Amygdala (tissue), 56 donors: ENCODE data around the gene MBD2.
"Not testable (repeated sequence)": the region's sequence is repeated elsewhere in the genome, so short reads cannot be mapped to it uniquely, and the experiment has no call there.

Experiments
- DNase-seq, 56 donors: peaks; one replicate each; lab custom pipeline; 2025; lab: John Stamatoyannopoulos, UW

MBD2 gene

DNA sequence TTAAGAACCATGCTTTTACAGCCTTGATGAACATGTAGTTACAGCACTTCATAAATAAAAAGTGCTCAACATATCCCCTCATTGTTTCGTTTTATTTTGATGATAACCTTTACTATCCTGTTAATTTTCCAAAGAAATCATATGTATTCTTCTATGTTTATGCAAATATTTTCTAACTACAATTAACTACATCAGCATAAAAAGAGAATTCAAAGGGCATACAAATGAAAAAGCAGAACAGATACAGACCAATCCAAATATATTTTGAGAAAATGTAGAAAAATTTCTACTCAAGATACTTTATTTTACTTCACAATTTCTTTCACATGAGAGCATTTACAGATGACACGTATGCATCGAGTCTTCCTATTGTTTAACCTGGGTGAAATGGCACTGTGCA lies 69.1 kb downstream of the MBD2 start:
- no peak for DNase-seq

DNA sequence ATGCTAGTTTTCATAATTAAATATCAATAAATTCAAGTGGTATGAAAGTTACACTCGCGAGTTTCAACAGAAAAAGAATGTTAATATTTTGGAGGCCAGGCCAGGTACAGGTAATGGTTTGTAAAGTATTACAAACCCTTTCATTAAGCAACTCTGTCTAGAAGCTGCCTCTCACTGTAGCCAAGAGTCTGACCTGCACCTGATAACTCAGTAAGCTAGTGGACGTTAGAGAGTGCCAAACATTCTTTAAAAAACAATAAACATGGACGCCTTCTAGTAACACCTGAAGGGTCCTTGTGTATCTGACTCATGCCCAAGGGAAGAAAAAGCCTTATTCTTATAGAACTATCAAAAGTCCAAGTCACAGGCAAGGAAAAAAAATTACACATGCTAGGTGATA lies 70.2 kb downstream of the MBD2 start:
- DNase-seq = no peak

DNA sequence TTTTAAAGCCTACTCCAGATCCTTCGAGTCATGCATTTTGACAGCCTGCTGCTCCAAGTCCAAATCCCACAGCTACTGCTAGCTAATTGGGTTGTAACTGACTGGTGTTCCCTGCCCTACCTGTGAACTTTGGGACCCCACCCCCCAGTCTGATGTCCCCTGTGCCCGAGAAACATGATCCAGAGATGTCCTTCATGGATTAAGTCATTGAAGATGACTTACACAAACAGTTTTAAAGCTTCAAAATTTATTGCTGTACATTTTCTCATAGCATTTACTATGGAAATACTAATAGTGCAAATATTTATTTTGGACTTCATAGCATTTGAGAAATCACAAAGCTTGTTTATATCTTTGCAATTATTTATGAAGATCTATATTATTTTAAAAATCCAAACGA lies 73.1 kb downstream of the MBD2 start:
- no peak for DNase-seq

DNA sequence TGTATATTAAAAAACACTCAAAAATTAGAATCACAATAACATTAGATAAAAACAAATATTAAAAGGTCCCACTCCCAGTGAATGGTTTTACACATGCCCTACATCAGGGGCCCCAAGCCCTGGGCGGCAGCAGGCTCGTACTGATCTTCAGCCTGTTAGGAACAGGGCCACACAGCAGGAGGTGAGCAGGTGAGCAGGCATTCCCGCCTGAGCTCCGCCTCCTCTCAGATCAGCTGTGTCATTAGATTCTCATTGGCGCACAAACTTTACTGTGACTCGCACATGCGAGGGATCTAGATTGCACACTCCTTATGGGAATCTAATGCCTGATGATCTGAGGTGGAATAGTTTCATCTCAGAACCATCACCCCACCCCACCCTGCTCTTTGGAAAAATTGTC lies 74.2 kb downstream of the MBD2 start:
- DNase-seq = no peak

DNA sequence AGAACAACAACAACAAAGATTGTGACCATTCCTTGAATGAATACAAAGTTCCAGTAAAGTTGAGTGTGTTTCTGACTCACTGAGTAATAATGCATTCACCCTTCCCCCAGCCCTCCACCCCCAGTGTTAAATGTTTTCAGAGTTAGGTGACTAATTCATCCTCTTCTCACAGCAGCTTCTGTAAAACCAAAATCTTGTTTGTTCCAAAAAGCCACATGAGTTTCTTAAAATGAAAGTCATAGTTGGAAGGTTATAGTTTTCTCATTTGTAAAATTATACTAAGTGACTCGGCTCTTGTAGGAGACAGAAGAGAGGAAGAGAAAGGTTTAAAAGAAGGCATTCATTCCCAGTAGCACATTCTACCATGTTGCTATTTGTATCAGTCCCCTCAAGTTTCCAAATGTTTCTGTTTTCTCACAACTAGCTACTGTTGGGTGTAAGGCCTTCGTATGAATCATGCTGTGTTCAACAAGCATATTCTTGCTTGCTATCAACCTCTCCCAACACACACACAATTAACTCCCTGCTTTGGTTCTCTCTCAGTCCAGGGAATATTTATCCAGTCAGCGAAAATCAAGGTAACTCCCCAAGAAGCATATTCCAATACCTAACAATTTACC lies 75.3 kb downstream of the MBD2 start:
- no peak for DNase-seq

DNA sequence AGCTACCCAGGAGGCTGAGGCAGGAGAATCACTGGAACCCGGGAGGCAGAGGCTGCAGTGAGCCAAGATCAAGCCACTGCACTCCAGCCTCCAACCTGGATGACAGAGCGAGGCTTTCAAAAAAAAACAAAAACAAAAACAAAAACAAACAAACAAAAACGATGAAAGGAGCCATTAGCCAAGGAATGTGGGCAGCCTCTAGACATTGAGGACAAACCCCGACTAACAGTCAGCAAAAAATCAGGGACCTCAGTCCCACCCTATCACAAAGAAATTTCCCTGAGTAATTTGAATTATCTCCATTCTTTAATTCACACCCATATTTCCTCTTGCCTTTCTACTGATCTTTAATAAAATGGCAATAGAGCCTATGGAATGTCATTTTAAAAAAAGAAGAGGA lies 75.8 kb downstream of the MBD2 start:
- DNase-seq = no peak

DNA sequence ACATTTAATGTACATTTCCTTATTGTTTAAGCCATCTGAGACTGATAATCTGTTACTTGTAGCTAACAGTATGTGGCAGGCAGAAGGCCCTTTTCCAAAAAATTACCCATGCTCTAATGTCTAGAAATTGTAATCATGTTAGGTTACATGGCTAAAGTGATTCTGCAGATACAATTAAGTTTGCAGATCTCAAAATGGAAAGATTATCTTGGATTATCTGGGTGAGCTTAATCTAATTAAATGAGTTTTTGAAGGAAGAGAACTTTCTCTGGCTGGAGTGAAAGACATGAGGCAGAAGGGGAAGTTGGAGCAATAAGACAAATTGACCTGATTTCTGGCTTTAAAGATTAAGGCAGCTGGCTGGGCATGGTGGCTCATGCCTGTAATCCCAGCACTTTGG lies 76.3 kb downstream of the MBD2 start:
- DNase-seq = no peak

DNA sequence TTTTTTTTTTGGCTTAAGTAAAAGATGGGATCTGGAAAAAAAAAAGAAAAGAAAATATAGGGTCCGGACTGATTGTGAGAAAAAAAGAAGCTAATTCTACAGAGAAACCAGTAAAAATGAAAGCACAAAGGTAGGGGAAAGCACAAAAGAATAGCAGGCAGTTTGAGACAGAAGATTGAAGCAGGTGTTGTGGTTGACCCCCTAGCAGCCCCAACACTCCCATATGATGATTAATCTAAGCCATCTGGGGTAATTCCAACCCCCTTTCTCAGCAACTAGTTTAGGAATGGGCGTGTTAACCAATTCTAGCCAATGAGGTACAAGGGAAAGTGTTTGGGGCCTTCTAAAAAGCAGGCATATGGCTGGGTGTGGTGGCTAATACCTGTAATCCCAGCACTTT lies 77.0 kb downstream of the MBD2 start:
- no peak for DNase-seq

DNA sequence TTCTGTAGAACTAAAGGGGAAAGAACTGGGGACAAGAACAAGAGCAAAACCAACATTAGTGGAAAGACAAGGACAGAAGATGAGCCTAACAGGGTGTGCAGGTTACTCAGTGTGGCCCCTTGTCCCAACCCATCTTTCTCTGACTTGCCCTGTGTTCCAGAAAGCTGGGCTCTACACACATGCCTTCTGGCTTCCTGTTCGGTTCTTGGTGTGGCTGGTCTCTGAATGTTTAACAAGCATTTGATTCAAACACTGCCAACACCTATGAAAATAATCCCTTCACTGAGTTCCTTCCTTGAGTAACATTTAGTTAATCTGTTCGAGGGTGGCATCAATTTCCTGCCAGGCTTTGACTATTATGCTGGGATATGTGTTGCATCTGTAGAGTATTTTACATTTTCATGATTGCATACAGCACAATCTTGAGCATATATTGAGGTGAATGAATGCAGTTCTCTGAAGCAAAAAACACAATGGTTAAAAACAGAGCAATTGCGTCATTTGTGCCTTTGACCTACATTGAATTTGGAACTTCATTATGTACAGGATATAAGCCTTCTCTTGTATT lies 83.3 kb downstream of the MBD2 start:
- no peak for DNase-seq

DNA sequence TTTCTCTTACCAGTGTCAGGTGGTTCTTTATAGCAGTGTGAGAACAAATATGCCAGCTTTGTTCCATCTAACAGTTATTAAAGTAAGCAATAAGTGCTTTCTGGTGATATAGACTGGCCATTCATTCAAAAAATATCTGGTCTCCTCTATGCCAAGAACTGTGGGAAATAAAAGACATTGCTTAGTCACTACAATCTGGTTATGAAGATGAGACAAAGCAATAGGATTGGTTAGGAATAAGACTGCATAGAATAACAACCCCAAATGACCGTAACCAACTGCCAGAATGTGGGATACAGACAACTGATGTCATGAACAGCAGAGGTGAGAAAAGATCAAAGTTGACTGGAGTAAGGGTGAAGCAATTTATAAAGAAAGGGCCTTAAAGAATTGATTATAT lies 83.8 kb downstream of the MBD2 start:
- no peak for DNase-seq

DNA sequence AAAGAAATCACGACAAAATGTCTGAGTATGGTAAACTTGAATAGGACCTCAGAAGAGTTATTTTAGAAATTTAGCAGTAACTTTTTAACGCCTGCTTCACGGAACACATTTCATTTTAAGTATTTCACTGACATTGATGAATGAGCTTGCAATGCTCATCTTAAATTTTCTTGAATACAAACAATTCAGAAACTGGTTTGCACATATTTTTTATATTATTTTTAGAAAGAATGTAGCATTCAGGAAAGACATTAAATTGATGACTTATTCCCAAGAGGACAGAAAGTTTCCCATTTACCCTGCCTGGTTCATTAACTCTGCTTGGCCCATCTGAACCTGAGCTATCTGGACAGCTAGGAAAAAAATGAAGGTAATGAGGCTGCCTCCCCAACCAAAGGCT lies 89.3 kb downstream of the MBD2 start:
- no peak for DNase-seq

DNA sequence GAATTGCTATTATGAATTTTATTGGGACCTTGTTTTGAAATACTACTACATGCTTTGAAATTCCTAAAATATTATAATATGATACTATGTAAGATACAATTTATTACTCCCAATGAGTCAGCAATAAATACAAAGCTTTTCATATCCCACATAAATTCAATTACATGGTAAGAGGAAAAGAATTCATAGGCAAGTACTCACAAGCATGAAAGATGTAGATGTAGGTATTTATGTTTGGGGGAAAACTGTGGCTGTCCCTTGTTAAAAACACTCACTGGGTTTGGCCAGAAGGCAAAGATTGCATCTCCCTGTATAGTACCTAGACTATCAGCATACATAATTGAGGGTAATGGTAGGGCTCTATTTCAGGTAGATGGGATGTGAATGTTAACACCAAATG lies 90.4 kb downstream of the MBD2 start:
- DNase-seq = no peak

DNA sequence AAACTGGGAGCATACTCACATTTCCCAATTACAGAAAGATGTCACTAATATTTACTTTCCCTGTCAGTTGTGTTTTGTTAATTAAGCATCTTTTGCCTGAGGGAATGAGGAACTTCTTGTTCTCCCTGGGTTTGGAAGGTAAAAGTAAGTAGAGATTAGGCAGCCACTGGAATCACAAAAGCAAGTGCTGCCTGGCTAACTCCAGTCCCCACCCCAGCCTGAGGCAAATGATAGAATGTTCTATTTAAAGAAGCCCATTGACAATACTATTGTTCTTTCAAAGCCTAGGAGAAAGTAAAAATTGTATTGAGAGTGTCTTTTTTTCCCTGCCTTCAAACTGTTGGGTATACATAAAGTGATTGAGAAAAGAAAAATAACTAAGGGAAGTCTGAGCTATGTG lies 93.8 kb downstream of the MBD2 start:
- no peak for DNase-seq

DNA sequence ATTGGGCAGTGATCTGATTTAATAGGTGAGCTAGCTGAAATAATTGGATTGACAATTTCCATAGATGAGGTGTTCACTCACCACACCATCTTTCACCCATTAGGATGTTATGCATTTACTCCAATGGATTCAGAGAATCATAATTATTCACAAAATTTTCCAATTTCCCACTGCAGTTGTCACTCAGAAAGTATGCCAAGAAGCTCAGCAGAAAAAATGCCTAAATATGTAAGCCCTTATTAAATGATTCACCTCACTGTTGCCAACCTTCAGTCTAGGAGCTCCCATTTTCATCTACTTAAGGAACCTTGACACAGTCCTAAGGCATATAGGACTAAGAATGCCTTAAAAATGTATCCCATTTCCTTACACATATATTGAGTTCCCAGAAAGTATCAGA lies 94.3 kb downstream of the MBD2 start:
- DNase-seq = no peak

DNA sequence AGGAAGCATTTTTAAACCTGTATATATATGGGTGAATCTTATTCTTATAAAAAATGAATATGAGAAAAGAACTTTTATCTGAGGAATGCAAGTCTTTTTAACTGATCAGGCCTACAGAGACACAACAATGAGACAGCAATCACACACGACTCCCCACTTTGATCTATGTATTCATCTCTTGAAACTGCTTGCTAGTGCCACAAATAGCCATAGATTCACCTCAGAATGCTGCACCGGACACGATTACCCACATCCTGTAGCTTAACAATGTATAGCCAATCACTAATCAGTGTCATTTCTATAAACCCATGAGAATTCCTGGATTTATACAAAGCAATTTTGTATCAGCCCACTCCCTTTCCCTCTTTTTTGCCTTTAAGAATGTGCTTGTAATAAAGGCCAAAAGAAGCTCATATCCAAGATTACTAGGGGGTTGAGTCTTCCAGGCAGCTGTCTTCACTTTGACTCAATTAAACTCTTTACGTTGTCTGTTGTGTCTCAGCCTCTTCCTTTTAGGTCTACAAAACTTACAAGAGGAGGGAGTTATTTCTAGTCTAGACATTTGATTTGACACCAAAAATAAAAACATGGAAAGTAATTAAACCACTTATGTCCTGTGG lies 94.9 kb downstream of the MBD2 start:
- no peak for DNase-seq

DNA sequence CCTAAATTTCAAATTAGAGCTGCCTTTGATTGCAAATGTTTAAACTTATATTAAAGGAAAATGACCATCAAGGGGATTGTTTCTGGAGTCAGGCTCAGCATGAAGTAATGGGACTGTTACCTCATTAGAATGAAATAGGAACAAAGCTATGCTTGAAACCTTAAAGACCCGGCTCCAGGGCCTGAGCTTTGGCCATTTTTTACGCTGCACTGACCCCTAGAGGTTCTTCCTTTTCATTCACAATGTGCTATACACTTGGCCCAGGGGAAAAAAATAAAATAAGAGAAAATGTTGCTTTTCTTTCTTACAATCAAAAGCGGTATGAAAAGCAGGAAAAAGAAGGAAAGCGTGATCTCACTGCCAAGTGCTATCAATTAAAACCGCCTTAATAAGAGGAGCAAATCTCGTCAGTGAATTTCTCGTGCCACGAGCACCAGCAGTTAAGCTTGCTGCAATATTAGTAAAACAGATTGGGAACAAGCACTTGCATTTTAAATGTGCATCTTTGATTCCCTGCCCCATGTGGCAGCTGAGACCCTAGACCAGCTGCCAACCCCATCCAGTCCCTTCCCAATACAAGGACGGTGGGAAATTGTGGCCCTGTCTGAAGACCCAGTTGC lies 96.6 kb downstream of the MBD2 start:
- peak in 25 of 56 donors; percentile 1 to 70 (median 17) for DNase-seq

DNA sequence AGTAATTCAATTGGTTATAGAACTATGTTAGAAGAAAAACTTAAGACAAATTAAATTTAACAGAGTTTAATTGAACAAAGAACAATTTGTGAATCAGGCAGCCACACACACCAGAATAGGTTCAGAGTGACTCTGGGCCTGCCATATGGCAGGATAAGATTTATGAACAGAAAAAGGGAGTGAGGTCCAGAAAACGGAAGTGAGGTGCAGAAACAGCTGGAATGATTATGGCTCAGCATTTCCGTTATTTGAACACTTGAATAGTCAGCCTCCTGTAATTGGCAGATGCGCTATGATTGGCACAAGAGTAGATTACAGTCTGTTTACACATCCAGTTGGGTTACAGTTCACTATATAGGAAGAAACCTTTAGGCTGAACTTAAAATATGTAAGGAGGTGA lies 99.0 kb downstream of the MBD2 start:
- DNase-seq = no peak

DNA sequence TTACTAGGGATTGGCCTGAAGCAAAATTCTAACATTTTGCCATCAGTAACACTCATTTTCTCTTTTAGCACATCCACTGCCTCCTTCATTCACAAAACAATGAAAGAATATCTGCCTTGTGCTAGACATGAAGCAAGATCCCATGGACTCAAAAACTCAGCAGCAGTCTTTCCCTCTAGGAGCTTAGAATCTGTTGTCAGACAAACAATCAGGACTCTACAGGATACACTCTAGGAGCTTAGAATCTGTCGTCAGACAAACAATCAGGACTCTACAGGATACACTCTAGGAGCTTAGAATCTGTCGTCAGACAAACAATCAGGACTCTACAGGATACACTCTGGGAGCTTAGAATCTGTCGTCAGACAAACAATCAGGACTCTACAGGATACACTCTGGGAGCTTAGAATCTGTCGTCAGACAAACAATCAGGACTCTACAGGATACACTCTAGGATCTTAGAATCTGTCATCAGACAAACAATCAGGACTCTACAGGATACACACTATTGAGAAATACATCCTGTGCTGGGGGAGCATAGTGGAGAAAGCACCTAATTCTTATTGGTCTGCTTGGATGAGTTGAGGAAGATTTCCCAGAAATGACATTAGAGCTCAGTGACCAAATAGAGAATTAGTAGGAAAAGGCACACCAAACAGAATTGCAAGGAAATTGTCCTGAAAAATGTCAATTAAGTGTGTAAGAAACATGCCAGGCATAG lies 100.6 kb downstream of the MBD2 start:
- DNase-seq = not testable (repeated sequence)

DNA sequence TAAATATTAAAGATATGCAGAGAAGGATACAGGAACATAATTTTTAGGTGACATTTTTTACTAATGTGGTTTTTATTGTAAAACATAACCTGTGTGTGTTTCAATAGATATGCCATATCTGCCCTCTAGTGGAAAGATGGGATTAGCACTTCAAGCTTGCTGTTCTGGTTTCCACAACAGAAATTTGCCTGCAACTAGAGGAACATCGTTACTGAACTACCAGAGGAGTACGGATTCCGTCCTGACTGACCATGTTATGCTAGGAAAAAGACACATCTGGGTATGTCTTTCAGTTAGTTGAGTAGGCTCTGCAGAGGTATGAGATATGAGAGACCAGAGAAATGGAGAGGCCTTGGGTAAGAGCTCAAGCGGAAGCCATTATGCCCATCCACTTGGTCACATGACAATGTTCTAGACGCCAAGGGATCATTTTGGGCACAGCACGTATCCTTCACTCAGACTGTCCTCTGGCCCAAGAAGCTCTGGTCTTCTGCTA lies 104.9 kb downstream of the MBD2 start:
- peak in 19 of 56 donors; percentile 1 to 54 (median 10) for DNase-seq

DNA sequence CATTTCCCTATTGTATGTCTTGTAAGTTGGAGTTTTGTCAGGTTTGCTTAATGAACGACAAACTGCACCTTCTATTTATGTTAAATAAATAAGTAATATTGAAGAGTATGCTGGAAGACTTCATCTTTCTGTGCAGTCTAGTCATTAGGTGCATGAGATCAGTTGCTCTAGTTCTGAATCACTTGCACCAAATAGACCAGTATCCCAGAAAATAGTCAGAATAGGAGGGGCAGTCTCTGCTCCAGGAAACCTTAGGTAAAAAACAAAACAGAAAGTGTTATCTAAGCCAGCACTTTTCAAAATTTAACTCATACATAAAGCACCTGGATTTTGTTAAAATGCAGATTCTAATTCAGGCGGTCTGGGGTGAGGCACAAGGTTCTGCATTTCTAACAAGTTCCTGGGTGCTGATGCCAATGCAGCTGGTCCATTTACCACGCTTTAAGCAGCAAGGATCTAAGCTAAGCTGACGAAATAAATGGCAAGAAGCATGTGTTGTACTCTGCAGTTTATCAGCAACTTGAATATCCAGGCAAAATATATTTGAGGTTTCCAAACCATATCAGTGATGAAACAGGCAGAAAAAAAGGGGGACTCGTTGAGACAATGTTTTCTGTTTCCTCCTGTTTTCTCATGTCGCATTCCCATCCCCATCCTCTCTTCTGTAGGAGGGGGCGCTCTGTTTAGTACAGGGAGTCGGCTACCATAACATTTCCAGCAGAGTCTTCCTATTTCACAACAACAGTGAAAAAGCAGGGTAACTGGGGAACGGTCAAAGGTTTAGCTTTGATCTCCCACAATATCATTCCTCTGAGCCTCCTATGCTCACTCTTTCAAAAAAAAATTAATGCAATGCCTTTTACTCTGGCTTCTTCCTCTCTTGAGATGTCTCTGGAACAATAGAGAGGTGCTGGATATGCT lies 106.4 kb downstream of the MBD2 start:
- no peak for DNase-seq
